Stimulated activated naive CD8-positive, alpha-beta T cell treated with anti-CD3 and anti-CD28 coated beads, Interleukin-15, amount 100 ng/mL, for 72 hours (primary cell): ENCODE measurements around the gene POLR1G.

Experiments
- ATAC-seq: fragments of 150-1000 bp; cut with Tn5 transposase; 2 replicates; pipeline ENCODE4 v1.10.0; 2021; ENCODE audit warnings: mild to moderate bottlenecking, moderate library complexity
- DNase-seq, 2 donors: peaks; one replicate each; pipeline ENCODE4 v3.0.0; 2021 to 2022
- H3K27ac Mint-ChIP-seq, 2 donors: one replicate each; pipeline ENCODE4 v1.8.0; 2022; ENCODE audit warnings: mild to moderate bottlenecking in 2 of 2, mixed read lengths in 2 of 2, moderate library complexity in 2 of 2
- H3K27me3 Mint-ChIP-seq: one replicate; pipeline ENCODE4 v1.8.0; 2022; ENCODE audit warnings: mixed read lengths
- H3K4me1 Mint-ChIP-seq: one replicate; pipeline ENCODE4 v1.8.0; 2022; ENCODE audit warnings: mild to moderate bottlenecking, mixed read lengths
- H3K4me3 Mint-ChIP-seq, 2 donors: one replicate each; pipeline ENCODE4 v1.8.0; 2022; ENCODE audit warnings: mild to moderate bottlenecking in 2 of 2, mixed read lengths in 2 of 2, moderate library complexity in 1 of 2
- H3K9me3 Mint-ChIP-seq, 2 donors: one replicate each; pipeline ENCODE4 v1.8.0; 2022; ENCODE audit warnings: mixed read lengths in 2 of 2

Gene POLR1G

GRCh38 chr19:45406226-45407090, at the start of gene POLR1G:
POLR1G (plus strand) TSS chr19:45406644; CDS start chr19:45406697, 53 bp downstream.
- ATAC-seq: peak; percentile 86
- Mint-ChIP-seq H3K4me1 (peaks cover 76% of the 10 kb centered on the region), H3K27me3 (peaks cover 34% of the 10 kb centered on the region), H3K9me3 (no peaks in the 10 kb centered on the region), H3K27ac (peak within 1 kb of the TSS; percentile 94 to 99), H3K4me3 (peak within 1 kb of the TSS; percentile 92 to 100)
- DNase-seq: peak; percentile 83 to 84

DNA sequence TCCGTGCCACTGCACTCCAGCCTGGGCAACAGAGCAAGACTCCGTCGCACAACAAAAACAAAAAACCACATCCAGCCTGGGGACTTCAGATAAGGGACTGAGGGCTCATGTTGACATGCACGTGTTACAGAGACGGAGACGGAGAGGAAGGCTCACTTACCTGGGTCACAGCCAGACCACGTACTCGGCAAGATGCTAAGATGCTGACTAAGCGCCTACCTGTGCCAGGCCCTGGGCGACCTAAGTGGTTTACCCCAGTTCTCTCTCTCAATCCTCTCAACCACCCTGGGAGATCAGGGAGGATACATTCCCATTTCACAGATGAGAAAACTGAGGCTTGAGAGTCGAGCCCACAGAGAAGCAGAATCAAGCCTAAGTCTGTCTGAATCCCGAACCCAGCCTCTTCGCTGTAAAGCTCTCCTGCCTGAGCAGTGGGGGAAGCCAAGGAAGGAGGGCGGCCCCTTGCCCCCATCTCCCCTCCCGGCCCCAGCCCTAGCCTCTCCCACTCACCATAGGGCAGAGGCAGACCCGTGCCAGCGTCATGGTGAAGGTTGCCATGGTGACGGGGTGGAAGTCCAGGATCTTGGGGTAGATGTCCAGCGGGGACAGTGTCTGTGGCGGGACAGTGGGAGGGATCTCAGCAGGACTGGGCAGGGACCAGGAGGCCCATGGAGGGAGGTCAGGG, 49.5 kb upstream of the POLR1G start:
- ATAC-seq: no peak
- DNase-seq: no peak
- H3K4me1 Mint-ChIP-seq: no peaks in the 10 kb centered on the region
- no peaks in the 10 kb centered on the region for H3K27me3 Mint-ChIP-seq
- H3K4me3 Mint-ChIP-seq: no peak overlapping the region
- H3K9me3 Mint-ChIP-seq: no peaks in the 10 kb centered on the region
- no peak overlapping the region for H3K27ac Mint-ChIP-seq

DNA sequence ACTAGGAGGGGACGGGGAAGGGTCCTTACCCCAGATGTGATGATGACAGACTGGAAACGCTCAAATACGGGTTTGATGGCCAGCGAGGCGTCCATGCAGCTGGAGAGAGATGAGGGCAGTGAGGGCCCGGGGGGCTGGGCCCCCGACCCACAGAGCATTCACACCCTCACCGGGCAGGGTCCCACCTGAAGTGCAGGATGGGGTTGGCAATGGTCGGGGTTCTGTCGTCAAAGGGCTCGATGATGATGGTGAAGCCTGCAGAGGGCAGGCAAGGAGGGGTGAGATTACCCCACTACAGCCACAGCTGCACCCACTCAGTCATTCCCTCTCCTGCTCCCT, 49.0 kb upstream of the POLR1G start:
- no peak for DNase-seq
- ATAC-seq: peak; percentile 14
- no peaks in the 10 kb centered on the region for H3K27me3 Mint-ChIP-seq

GRCh38 chr19:45358213-45358792, 48.1 kb upstream of the POLR1G start:
- no peaks in the 10 kb centered on the region for H3K9me3 Mint-ChIP-seq
- no peaks in the 10 kb centered on the region for H3K27me3 Mint-ChIP-seq
- H3K27ac Mint-ChIP-seq: peak overlapping the region in 1 of 2 donors; percentile 61
- no peaks in the 10 kb centered on the region for H3K4me1 Mint-ChIP-seq
- no peak for ATAC-seq
- no peak overlapping the region for H3K4me3 Mint-ChIP-seq
- DNase-seq: no peak

More for the DNA sequence above, 49.0 kb upstream of the POLR1G start:
- H3K4me3 Mint-ChIP-seq: no peak overlapping the region
- H3K9me3 Mint-ChIP-seq: no peaks in the 10 kb centered on the region
- H3K4me1 Mint-ChIP-seq: no peaks in the 10 kb centered on the region
- H3K27ac Mint-ChIP-seq: no peak overlapping the region

DNA sequence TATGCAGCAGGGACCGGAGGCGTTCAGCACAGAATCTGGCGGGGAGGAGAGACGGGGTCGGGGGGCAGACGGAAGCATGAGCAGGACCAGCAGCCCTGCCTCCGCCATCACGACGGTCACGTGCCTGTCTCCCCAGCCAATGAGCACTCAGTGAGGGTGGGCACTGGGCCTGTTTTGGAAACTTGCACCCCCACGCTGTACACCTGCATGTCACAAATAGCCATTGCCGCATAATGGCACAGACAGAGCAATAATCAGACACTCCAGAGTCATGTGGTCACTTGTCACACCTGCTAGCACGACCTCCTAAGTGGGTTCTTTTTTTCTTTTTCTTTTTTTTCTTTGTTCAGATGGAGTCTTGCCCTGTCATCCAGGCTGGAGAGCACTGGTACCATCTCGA, 44.8 kb upstream of the POLR1G start:
- DNase-seq (no peak), ATAC-seq (no peak)
- no peak overlapping the region for H3K4me3 Mint-ChIP-seq
- H3K27ac Mint-ChIP-seq: peak overlapping the region in 1 of 2 donors; percentile 44
- H3K4me1 Mint-ChIP-seq: no peaks in the 10 kb centered on the region
- H3K27me3 Mint-ChIP-seq: no peaks in the 10 kb centered on the region
- H3K9me3 Mint-ChIP-seq: no peaks in the 10 kb centered on the region

DNA sequence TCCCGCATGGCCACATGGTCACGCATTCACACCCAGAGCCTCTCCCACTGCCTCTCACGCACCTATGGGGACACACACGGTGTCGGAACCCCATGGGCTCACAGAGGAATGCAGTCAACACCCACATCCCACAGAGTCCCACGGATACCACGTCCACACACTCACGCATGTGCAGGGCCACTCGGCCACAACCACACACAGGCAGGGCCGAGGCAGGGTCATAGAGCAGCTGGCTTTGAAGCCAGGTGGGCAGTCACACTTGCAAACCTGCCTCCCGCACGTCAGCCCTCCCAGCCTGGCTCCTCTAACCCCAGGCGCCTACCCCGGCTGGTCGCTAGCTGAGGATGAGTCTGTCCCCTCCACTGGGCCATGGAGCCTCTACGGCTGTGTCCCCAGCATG, 44.2 kb upstream of the POLR1G start:
- H3K4me3 Mint-ChIP-seq: no peak overlapping the region
- no peaks in the 10 kb centered on the region for H3K9me3 Mint-ChIP-seq
- no peak overlapping the region for H3K27ac Mint-ChIP-seq
- H3K27me3 Mint-ChIP-seq: no peaks in the 10 kb centered on the region
- no peaks in the 10 kb centered on the region for H3K4me1 Mint-ChIP-seq
- DNase-seq: no peak
- no peak for ATAC-seq

- Mint-ChIP-seq H3K9me3 (no peaks in the 10 kb centered on the region), H3K27me3 (no peaks in the 10 kb centered on the region), H3K27ac (no peak overlapping the region), H3K4me1 (peaks cover 4% of the 10 kb centered on the region), H3K4me3 (no peak overlapping the region)
- ATAC-seq: peak; percentile 45
- DNase-seq: no peak
Observed at GRCh38 chr19:45363861-45364459, 42.5 kb upstream of the POLR1G start.

- DNase-seq (no peak), ATAC-seq (no peak)
- peaks cover 9% of the 10 kb centered on the region for H3K4me1 Mint-ChIP-seq
- H3K9me3 Mint-ChIP-seq: no peaks in the 10 kb centered on the region
- H3K4me3 Mint-ChIP-seq: no peak overlapping the region
- H3K27ac Mint-ChIP-seq: no peak overlapping the region
- H3K27me3 Mint-ChIP-seq: no peaks in the 10 kb centered on the region
Observed at GRCh38 chr19:45364696-45365095, 41.7 kb upstream of the POLR1G start.

DNA sequence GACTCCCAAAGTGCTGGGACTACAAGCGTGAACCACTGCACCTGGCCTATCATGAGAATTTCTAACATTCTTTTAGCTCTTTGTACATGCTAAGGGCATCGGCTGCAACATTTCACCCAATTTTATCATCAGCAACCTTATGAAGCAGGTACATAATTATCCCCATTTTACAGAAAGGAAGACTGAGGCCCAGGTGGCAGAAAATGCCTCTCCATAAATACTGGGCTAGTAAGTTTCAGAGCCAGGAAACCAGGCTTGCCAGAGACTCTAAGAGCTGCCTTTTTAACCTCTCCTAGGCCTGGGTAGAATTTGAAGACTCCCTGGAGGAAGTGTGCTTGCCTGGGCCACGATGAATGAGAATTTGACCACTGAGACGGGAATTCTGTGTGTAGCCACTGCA, 38.3 kb upstream of the POLR1G start:
- Mint-ChIP-seq H3K27ac (peak overlapping the region in 1 of 2 donors; percentile 71), H3K4me3 (no peak overlapping the region), H3K4me1 (peaks cover 17% of the 10 kb centered on the region), H3K9me3 (no peaks in the 10 kb centered on the region), H3K27me3 (no peaks in the 10 kb centered on the region)
- ATAC-seq (no peak), DNase-seq (no peak)

DNA sequence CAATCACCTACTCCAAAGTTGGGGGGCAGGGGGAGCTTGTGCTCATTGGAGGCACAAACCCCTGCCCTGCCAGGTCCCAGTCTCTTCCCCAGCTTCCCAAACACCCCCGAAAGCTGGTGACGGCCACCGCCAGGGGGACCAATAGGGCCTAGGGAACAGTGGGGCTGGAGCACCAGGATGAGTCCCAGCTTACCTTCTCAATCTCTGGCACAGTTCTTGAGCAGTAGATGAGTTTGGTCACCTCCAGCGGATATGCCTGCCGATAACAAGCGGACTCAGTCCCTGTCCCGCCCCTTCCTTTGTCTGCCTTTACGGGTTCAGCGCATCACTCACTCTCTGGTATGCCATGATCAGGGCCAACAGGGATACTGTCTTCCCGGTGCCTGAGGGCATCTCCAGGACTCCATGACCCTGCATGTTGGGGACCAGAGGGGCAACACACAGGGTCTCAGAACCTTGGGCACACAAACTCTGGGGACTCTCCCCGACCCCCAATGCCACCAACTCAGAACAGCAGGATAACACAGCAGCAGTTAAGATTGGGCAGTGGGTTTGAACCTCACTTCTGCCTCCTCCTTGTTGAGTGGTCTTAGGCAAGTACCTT, 37.6 kb upstream of the POLR1G start:
- H3K9me3 Mint-ChIP-seq: no peaks in the 10 kb centered on the region
- H3K4me3 Mint-ChIP-seq: peak overlapping the region; percentile 47 to 50
- no peak for ATAC-seq
- H3K4me1 Mint-ChIP-seq: peaks cover 17% of the 10 kb centered on the region
- DNase-seq: no peak
- H3K27me3 Mint-ChIP-seq: no peaks in the 10 kb centered on the region
- H3K27ac Mint-ChIP-seq: no peak overlapping the region

- peak within 1 kb of the TSS; percentile 96 to 98 for H3K27ac Mint-ChIP-seq
- DNase-seq (peak; percentile 100), ATAC-seq (peak; percentile 99)
- H3K27me3 Mint-ChIP-seq: no peaks in the 10 kb centered on the region
- H3K4me3 Mint-ChIP-seq: peak within 1 kb of the TSS; percentile 92 to 93
- H3K4me1 Mint-ChIP-seq: peaks cover 17% of the 10 kb centered on the region
- H3K9me3 Mint-ChIP-seq: no peaks in the 10 kb centered on the region
Observed at GRCh38 chr19:45370410-45371204, 35.8 kb upstream of the POLR1G start, which contains the start of gene ERCC2. ERCC2 (minus strand) TSS chr19:45370573; CDS start chr19:45370540, 33 bp downstream.

- ATAC-seq (no peak), DNase-seq (no peak)
- Mint-ChIP-seq H3K9me3 (no peaks in the 10 kb centered on the region), H3K27me3 (no peaks in the 10 kb centered on the region), H3K4me1 (no peaks in the 10 kb centered on the region), H3K4me3 (no peak overlapping the region), H3K27ac (peak overlapping the region in 1 of 2 donors; percentile 14)
Observed at GRCh38 chr19:45376045-45376724, 30.3 kb upstream of the POLR1G start.

GRCh38 chr19:45380107-45380506, 26.3 kb upstream of the POLR1G start:
- H3K4me3 Mint-ChIP-seq: no peak overlapping the region
- no peaks in the 10 kb centered on the region for H3K9me3 Mint-ChIP-seq
- peaks cover 14% of the 10 kb centered on the region for H3K27me3 Mint-ChIP-seq
- ATAC-seq: no peak
- H3K27ac Mint-ChIP-seq: no peak overlapping the region
- H3K4me1 Mint-ChIP-seq: peaks cover 2% of the 10 kb centered on the region
- no peak for DNase-seq

GRCh38 chr19:45382426-45382825, 24.0 kb upstream of the POLR1G start:
- no peak for ATAC-seq
- H3K27me3 Mint-ChIP-seq: peaks cover 35% of the 10 kb centered on the region
- peaks cover 11% of the 10 kb centered on the region for H3K4me1 Mint-ChIP-seq
- no peak overlapping the region for H3K27ac Mint-ChIP-seq
- DNase-seq: no peak
- no peaks in the 10 kb centered on the region for H3K9me3 Mint-ChIP-seq
- no peak overlapping the region for H3K4me3 Mint-ChIP-seq
